ENCODE measurements around the gene IL20RB.

Gene IL20RB, protein sequence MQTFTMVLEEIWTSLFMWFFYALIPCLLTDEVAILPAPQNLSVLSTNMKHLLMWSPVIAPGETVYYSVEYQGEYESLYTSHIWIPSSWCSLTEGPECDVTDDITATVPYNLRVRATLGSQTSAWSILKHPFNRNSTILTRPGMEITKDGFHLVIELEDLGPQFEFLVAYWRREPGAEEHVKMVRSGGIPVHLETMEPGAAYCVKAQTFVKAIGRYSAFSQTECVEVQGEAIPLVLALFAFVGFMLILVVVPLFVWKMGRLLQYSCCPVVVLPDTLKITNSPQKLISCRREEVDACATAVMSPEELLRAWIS

DNA sequence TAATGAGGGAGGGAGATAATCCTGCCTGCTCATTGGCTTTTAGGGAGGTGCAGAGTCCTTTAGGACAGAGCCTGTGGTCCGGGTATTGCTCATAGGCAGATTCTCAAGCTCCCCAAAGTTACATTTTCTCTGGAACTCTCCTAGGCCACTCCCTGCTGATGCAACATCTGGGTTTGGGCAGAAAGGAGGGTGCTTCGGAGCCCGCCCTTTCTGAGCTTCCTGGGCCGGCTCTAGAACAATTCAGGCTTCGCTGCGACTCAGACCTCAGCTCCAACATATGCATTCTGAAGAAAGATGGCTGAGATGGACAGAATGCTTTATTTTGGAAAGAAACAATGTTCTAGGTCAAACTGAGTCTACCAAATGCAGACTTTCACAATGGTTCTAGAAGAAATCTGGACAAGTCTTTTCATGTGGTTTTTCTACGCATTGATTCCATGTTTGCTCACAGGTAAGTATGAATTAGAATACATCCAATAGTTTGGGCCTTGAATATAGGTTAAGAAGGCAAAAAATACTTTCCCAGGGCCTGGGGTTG is at the start of gene IL20RB:
Gene IL20RB, plus strand, starts transcription at position 233 of the 538 bp plus-strand sequence. Its CDS starts 131 bp downstream, at position 364.
- no peak for DNase-seq

DNA sequence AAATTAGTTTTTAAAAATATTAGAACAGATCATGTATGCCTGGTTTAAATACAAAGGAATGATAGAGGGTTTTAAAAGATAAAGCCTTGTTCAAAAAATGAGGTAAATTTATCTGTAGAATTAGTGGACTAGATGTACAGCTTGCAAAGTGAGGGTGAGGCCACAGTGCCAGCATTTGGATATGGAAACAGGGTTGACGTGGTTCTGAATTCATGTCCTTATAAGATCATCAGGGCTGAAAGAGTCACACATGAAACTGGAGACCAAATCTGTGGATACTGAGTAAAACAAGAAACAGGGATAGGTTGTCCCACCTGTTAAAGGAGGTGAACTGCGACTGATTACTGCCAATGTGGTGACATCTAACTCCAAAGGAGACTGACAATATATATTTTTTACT is 49.5 kb upstream of the IL20RB start:
- DNase-seq: no peak

DNA sequence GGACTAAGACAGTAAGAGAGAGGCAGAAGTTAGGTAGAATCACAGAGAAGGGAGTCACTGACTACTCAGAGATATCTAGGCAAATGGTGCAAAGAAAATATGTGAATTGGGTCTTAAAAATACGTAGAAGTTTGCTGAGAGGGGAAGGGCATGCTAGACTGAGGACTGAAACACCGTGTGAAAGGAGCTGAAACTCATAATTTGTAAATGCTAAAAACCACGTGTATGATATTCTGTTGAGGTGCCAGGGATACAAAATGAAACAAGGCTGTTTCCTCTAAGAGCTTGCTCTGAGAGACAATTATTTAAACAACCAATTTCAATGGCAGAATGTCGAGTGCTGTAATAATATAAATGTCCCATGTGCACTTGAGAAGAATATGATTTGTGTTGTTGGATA is 48.6 kb upstream of the IL20RB start:
- no peak for DNase-seq

DNA sequence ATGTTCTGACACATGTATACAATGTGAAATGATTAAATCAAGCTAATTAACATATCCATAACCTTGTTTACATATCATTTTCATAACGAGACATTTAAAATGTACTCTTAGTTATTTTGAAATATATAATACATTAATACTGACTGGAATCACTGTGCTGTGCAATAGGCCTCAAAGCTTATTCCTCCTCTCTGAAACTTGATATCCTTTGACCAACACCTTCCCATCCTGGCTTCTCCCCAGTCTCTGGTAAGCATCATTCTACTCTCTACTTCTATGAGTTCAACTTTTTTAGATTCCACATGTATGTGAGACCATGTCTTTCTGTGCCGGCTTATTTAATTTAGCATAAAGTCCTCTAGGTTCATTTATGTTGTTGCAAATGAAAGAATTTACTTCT is 47.1 kb upstream of the IL20RB start:
- DNase-seq: no peak

DNA sequence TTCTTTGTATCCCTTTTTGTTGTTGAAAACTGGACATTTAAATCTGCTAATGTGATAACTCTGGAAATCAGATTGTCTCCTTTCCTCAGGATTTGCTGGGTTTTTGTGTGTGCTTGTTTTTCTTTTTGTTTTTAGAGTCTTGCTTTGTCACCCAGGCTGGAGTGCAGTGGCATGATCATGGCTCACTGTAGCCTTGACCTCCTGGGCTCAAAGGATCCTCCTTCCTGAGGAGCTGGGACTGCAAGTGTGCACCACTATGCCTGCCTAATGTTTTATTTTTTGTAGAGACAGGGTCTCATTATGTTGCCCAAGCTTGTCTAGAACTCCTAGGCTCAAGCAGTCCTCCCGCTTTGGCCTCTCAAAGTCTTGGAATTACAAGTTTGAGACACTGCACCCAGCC is 44.6 kb upstream of the IL20RB start:
- DNase-seq: no peak

DNA sequence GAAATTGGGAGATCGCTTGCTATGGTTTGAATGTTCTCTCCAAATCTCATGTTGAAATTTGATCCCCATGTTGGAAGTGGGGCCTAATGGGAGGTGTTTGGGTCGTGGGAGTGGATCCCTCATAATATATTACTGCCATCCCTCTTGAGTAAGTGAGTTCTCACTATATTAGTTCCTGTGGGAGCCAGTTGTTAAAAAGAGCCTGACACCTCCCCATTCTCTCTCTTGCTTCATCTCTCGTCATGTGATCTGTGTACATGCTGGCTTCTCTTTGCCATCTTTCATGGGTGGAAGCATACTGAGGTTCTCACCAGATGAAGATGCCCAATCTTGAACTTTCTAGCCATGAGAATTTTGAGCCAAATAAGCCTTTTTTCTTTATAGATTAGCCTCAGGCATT is 43.0 kb upstream of the IL20RB start:
- no peak for DNase-seq

DNA sequence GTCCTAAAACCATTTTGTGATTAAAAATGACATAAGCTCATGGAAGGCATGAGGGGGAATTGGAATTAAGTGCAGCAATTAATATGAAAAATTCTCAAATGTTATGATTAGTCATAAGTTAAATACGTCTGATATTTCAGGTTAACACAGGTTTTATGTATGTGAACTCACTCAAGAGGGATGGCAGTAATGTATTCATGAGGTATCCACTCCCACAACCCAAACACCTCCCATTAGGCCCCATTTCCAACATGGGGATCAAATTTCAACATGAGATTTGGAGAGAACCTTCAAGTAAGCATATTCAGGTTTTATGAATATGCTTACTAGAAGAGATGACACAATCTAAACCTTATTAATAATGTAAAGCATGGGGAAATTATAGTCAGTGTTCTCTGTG is 41.6 kb upstream of the IL20RB start:
- no peak for DNase-seq

DNA sequence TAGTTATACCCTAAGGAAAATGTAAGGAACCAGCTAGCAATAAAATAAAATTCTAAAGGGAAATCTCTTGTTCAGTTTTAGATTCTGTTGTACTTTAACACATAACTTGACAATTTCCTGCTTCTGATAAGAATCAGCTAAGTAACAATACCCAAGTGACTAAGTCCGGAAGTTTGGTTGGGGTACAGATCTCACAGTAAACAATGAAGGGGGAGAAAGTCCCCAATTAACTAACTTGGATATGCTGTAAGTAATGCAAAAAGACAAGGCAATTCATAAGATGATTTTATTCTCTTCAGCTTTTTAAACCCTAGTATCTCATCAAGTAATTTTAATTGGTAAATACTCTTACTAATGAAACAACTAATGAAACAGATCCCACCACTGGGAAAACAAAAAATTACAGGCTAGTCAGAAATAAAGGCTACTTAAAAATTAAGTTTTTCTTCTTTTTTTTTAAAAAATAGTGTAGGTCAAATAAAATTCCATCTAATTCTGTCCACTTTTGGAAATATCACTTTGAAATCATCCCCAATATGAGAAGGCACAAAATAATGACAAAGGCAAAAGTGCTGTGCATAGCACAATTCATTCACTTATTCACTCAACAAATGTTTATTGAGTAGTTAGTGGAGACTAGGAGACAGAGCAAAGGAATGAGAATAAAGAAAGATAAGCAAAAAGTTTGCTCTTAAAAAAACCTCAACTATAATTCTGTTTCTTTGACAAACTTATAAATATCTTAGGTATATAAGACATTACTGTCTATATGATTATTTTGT is 37.8 kb upstream of the IL20RB start:
- DNase-seq: no peak

DNA sequence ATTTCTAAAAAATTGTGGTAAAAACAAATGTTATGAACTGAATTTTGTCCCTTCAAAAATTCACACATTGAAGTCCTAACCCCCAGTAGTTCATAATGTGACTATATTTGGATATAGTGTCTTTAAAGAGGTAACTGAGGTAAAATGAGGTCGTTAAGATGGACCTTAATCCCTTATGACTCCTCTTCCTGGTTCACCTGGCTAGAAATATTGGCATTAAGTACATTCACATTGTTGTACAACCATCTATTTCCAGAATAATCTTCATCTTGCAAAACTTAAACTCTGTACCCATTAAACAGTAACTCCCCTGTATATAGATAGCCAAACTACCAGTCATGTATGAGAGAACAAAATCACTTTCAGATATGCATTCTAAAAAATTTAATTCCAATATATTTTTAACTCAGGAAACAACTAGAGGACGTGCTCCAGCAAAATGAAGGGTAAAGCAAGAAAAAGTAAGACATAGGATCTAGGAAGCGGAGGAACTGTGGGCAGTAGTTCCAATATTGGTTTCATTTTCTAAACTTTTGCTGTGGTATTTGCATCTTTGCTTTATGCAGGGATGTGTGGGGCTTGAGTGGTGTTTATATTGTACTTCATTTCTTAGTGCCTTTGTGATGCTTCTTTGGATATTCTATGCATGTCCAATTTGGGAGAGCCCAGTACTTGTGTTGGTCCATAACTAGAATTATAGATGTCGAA is 36.7 kb upstream of the IL20RB start:
- DNase-seq: no peak

DNA sequence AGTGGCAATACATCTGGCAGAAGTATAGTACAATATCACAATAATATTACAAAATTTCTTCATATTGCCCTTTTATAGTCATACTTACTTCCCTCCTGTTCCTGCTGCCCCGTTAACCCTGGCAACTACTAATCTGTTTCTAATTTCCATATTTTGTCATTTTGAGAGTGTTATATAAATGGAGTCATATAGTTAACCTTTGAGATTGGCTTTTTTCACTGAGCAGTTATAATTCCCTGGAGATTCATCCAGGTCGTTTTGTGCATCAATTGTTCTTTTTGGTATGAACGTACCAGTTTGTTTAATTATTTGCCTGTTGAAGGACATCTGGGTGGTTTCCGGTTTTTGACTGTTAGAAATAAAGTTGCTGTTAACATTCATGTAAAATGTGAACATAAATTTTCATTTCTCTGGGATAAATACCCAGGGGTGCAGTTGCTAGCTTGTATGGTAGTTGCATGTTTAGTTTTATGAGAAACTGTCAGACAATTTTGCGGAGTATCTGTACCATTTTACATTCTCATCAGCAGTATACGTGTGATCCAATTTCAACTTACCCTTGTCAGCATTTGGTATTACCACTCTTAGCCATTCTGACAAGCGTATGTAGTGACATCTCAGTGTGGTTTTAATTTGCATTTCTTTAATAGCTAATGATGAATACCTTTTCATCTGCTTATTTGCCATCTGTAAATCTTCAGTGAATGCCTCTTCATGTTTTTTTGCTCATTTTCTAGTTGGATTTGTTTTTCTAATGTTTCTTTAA is 32.2 kb upstream of the IL20RB start:
- no peak for DNase-seq

DNA sequence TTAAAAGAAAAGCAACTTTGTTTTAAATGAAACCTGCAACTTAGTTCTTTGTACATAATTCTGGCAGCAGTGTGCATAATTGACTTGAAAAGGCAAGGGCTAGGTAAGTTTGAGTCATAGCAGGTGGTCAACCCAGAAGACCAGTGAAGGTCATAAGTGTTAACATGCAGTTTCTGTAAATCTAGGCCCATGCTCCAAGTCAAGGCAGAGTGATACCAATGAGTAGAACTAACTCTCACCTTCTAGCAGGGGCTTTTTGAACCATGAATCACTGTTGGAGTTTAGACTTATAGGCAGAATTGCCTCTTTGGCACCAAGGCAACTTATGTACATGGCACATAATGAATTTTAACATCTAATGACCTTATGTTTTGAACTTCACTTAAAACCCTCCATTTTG is 29.5 kb upstream of the IL20RB start:
- no peak for DNase-seq

DNA sequence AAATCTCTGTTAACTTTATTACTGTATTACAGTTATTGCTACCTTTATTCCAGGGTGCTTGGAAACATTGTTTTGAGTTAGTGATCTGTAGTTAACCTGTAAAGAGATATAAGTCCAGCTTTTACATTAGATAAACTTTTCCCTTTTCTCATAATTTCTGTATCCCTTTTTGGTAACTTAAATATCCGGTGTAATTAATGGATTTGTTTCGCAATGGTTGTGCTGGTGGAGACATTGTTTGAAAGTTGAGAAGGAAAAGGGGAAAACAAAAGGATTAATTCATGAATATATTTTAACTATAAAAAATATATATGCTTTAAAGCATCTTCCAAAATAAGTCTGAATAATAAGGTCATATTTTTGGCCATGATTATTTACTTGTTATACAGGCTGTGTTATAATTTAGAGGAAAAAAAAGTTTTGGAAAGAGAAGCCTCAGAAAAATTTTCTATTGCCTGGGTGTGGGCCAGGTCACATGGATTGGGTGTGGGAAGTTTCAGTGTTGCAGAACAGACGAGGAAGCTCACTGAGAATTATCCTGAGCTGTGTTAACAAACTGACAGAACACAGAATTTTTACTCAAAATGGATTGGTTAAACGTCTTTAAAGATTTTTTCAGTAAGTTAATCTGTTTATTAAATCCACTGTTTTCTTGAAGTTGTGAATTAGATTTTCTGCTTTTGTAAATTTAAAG is 27.7 kb upstream of the IL20RB start:
- DNase-seq: no peak

DNA sequence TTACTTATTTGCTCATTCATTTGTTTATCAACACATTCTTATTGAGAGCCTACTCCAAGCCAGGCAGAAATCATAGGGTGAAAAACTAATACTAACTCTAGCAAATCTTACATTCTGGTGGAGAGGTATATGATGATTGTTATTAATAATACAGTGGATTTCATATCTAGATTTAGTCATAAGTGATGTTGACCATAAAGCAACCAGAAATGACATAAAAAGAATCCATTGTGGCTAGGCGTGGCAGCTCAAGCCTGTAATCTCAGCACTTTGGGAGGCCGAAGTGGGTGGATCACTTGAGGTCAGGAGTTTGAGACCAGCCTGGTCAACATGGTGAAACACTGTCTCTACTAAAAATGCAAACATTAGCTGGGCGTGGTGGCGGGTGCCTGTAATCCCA is 26.2 kb upstream of the IL20RB start:
- DNase-seq: no peak

DNA sequence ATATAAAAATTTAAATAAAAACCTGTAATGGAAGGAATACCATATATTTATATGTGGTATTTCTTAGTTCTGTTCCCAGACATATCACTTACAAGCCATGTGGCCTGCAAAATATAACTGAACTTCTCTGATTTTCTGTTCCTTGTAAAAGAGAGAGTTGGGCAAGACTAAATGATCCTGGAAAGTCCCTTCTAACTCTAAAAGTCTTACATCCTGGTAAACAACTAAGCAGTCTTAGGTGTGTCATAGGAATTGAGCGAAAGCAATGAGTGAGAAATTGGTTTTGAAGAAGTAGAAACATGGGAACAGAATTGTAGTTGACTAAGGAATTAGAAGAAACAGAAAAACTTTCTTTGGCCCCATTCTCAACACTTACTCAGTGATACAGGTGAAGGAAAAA is 25.3 kb upstream of the IL20RB start:
- DNase-seq: no peak

DNA sequence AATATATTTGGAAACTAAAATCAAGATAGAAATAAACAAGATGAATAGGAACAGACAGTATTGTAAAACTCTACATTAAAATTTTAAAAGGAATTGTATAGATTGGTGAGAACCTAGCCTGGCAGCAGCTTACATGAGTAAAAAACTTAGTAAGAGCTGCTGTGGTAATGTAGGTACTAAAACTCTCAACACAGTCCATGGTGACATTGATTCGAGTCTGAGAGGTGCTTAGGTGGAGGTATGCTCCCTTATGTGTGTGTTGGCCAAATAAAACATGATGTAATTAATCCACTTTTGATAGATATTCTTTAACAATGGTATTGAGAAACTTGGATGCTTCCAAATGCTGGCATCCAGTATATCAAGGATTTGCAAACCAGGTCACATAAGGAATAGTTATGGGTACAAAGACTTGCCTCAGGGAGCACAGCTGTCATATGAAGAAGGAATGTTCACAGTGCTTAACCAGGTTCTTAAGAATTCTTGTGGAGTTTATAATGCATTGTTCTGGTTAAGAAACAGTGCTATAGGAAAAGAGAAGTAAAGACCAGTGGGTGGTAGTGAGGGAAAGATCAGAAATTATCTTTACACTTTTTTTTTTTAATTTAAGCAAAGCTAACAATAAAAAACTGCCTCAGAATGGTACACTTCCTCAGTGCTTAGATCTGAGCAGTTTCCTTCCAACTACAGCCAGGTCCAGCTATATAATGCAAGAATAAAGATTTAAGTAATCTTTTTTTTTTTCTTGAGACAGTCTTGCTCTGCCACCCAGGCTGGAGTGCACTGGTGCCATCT is 24.6 kb upstream of the IL20RB start:
- no peak for DNase-seq

DNA sequence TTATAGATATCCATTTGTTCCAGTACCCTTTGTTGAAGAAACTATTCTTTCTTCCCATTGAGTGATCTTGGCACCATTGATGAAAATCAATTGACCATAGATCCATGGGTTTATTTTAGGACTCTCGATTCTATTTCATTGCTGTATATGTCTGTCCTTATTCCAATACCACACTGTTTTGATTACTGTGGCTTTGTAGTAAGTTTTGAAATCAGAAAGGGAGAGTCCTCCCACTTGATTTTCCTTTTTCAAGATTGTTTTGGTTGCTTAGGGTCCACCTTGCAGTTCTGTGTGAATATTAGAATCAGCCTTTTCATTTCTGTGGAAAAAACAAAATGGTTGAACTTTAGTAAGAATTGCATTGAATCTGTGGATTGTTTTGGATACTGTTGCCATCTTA is 20.6 kb upstream of the IL20RB start:
- DNase-seq: no peak

DNA sequence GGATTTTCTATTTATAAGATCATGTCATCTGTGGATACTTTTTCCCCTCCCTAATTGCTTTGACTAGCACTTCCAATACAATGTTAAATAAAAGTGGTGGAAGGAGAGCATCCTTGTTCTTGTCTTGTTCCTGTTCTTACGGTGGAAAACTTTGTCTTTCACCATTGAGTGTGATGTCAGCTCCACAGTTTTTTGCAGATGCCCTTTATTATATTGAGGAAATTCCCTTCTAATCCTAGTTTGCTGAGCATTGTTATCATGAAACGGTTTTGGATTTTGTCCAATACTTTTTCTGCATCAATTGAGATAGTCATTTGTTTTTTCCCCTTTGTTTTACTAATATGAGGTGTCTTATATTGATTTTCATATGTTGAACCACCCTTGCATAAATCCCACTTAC is 19.9 kb upstream of the IL20RB start:
- DNase-seq: no peak

DNA sequence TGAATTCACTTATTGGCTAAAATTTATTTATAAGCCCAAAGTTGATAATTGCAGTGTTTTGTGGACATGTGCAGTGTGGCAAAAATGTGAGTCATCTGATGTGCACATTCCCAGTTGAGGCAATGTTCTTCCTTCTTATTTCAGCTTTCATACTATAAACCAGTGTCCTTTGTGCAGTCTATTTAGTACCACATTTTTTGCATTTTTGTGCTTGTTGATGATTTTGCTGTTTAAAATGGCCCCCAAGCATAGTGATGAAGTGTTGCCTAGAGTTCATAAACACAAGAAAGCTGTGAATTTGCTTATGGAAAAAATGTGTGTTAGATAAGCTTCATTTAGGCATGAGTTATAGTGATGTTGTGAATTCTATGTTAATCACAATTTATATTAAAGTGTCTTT is 19.4 kb upstream of the IL20RB start:
- no peak for DNase-seq

DNA sequence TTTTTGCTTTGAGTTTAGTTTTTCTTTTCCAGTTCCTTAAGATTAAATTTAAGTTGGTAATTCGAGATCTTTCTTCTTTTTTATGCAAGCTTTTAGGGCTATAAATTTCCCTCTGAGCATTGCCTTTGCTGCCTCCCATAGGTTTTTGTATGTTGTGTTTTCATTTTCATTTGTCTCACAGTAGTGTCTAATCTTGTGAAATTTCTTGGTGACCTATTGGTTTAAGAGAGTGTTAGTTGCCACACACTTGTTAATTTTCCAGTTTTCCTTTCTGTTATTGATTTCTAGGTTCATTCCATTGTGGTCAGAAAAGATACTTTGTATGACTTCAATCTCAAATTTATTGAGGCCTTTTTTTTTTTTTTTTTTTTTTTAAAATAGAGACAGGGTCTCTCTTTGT is 18.3 kb upstream of the IL20RB start:
- DNase-seq: no peak

DNA sequence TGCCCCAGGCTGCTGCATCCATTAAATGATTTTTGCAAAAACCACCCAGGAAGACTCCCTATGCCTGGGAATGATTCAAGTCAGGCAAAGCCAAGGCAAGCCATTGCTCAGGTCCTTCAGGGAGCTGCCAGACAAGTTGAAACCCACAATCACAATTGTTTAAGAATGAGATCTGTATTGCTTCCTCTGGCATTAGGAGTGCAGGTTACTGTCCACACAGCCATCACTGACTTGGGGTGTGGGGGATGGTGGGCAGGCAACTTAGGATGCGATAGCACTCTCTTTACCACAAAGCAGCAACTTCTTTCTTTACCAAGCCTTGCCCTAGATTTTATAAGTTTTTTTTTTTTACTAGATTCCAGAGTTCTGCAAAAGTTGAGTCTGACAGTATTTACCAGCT is 15.0 kb upstream of the IL20RB start:
- DNase-seq: no peak

DNA sequence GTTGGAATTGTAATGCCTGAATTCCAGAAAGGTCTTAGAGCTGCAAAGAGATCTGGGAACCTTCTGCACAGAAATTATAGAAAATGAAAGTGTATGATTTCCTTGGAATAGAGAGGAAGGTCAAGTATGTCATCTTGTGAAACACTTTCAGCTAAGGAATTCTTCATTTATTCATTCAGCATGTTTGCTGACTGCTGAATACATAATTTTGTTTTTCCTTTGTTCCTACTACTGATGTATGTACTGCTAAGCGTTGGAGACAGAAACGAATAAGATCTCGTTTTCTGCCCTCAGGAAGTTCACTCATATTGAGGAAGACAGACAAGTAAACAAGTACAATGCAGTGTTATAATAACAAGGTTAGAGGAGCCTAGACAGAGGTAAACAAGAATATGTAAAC is 14.3 kb upstream of the IL20RB start:
- DNase-seq: no peak

DNA sequence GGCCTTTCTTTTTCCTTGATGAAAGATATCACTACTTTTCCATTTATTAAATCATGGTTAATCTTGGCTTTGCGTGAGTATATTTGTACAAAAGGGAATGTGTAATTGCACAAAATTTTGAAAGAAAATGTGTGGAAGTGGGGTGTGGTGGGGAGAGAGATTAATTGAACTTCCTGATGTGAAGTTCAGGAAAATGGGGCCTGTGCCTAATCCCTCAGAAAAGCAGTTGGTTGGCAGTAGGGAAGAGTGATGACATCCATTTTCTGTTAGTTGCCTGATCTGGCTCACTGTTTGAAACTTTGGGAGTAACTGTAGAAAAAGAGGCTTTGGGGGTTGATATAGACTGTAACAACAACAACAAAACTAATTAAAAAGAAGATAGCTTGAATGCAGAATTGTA is 10.8 kb upstream of the IL20RB start:
- no peak for DNase-seq
